ENCODE results near the gene WDR59. TPM values are rescaled to one million over a fixed set of nuclear protein-coding genes. Genes with fewer than 3 reads are reported as not detected.

WDR59 gene
- total RNA-seq, 4 donors from 2014 or later, result 29.2 to 61.4 (median 45.6) TPM

GRCh38 chr16:74903901-74904678 lies 80.8 kb downstream of the WDR59 start:
- H3K4me3 ChIP-seq, result no peak overlapping the region
- no peaks in the 10 kb centered on the region for H3K27me3 ChIP-seq
- no peaks in the 10 kb centered on the region for H3K4me1 ChIP-seq
- WGBS, 2 donors, result 97 to 98% methylated on average over 12 of the region's 12 CpGs
- H3K36me3 ChIP-seq, result peaks cover 2 to 84% (median 3%) of the 10 kb centered on the region in 3 donors
- TF ChIP-seq EP300 (IDR thresholded peaks at IDR 0.05) (no peak), POLR2A (IDR thresholded peaks at IDR 0.05) (no peak), CTCF (IDR thresholded peaks at IDR 0.05) (no peak)
- H3K27ac ChIP-seq, result no peak overlapping the region
- DNase-seq (ENCODE audit: low spot score in 2 of 2), result no peak
- H3K9me3 ChIP-seq, result no peaks in the 10 kb centered on the region

GRCh38 chr16:74903120-74903519 lies 81.8 kb downstream of the WDR59 start:
- H3K27me3 ChIP-seq, result no peaks in the 10 kb centered on the region
- H3K36me3 ChIP-seq, result peaks cover 2 to 84% (median 3%) of the 10 kb centered on the region in 3 donors
- H3K9me3 ChIP-seq, result no peaks in the 10 kb centered on the region
- H3K4me1 ChIP-seq, result no peaks in the 10 kb centered on the region
- 90 to 96% methylated on average over 1 of the region's 1 CpG for WGBS, 2 donors
- DNase-seq (ENCODE audit: low spot score in 2 of 2), result no peak
- no peak for TF ChIP-seq CTCF (IDR thresholded peaks at IDR 0.05)
- no peak for TF ChIP-seq POLR2A (IDR thresholded peaks at IDR 0.05)
- TF ChIP-seq EP300 (IDR thresholded peaks at IDR 0.05), result no peak
- H3K27ac ChIP-seq, result no peak overlapping the region
- H3K4me3 ChIP-seq, result no peak overlapping the region

GRCh38 chr16:74902161-74902560 lies 82.8 kb downstream of the WDR59 start:
- H3K36me3 ChIP-seq, result peaks cover 0 to 78% (median 0%) of the 10 kb centered on the region in 3 donors
- 93 to 95% methylated on average over 5 of the region's 5 CpGs for WGBS, 2 donors
- TF ChIP-seq POLR2A (IDR thresholded peaks at IDR 0.05) (no peak), EP300 (IDR thresholded peaks at IDR 0.05) (no peak), CTCF (IDR thresholded peaks at IDR 0.05) (no peak)
- H3K4me1 ChIP-seq, result no peaks in the 10 kb centered on the region
- DNase-seq (ENCODE audit: low spot score in 2 of 2), result no peak
- no peaks in the 10 kb centered on the region for H3K27me3 ChIP-seq
- no peak overlapping the region for H3K27ac ChIP-seq
- H3K4me3 ChIP-seq, result no peak overlapping the region
- H3K9me3 ChIP-seq, result no peaks in the 10 kb centered on the region

DNA sequence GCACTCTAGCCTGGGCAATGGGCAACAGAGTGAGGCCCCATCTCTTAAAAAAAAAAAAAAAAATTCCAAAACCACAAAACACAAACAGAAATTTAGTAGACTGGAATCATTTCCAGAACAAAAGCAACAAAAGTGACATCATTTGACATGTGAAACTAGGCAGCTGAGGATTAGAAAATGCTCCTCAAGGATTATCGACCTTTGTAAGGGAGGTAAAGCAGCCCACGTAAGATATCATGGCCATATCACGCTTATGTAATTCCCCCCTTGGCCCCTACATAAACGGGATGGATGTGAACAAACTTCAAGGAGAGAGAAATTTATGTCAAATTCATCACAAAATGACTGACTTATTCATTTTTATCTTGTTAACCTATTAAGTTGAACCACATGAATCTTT lies 83.3 kb downstream of the WDR59 start:
- 87 to 89% methylated on average over 4 of the region's 4 CpGs for WGBS, 2 donors
- H3K27ac ChIP-seq, result no peak overlapping the region
- H3K4me3 ChIP-seq, result no peak overlapping the region
- no peaks in the 10 kb centered on the region for H3K27me3 ChIP-seq
- no peak for DNase-seq (ENCODE audit: low spot score in 2 of 2)
- H3K4me1 ChIP-seq, result no peaks in the 10 kb centered on the region
- TF ChIP-seq POLR2A (IDR thresholded peaks at IDR 0.05), result no peak
- H3K9me3 ChIP-seq, result no peaks in the 10 kb centered on the region
- peaks cover 0 to 74% (median 0%) of the 10 kb centered on the region in 3 donors for H3K36me3 ChIP-seq

- TF ChIP-seq POLR2A (IDR thresholded peaks at IDR 0.05) (no peak), CTCF (IDR thresholded peaks at IDR 0.05) (no peak)
- Histone ChIP-seq H3K27ac (no peak overlapping the region), H3K4me3 (no peak overlapping the region), H3K9me3 (no peaks in the 10 kb centered on the region), H3K4me1 (no peaks in the 10 kb centered on the region), H3K36me3 (peaks cover 0 to 72% (median 0%) of the 10 kb centered on the region in 3 donors), H3K27me3 (no peaks in the 10 kb centered on the region)
- no peak for DNase-seq (ENCODE audit: low spot score in 2 of 2)
- WGBS, 2 donors, result 88 to 93% methylated on average over 4 of the region's 4 CpGs
These were observed 85.1 kb downstream of the WDR59 start for GRCh38 chr16:74899816-74900215.

Data from tibial nerve (tissue), 4 donors.